Loucy (cell line): Measurements from ENCODE around the gene SCN4A.

Source experiments
- EZH2phosphoT487 ChIP-seq: fragments of 200-600 bp; IDR thresholded peaks from 2 replicates; pipeline ENCODE4 v1.6.1; 2018; ENCODE audit warnings: antibody characterized with exemption, mild to moderate bottlenecking, moderate library complexity, borderline replicate concordance
- TF ChIP-seq, protein P1 (sequence below): fragments of 200-600 bp; sonication (generic); conservative IDR thresholded peaks from 2 replicates; pipeline ENCODE4 v1.5.1; 2014; ENCODE audit warnings: mild to moderate bottlenecking, antibody characterized with exemption, low read length

DNA sequence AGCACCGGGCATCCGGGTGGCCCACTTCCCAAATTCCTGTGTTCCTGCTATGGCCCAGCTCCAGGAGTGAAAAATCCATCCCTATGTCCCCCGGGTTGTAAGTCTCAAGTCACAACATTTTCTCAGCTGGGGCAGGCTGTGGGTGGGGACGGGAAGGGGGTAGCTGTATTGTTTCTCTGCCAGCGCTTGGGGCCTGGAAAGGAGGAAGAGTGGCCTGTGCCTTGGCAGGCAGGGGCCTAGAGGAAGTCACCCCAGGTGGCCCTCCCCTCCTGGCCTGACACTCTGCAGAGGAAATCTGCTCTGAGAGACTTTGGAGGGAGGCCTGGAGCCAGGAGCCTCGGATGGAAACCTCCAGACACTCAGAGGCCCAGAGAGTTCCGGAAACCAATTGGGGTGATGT is 10.6 kb upstream of the SCN4A start:
- TF ChIP-seq, protein P1, sequence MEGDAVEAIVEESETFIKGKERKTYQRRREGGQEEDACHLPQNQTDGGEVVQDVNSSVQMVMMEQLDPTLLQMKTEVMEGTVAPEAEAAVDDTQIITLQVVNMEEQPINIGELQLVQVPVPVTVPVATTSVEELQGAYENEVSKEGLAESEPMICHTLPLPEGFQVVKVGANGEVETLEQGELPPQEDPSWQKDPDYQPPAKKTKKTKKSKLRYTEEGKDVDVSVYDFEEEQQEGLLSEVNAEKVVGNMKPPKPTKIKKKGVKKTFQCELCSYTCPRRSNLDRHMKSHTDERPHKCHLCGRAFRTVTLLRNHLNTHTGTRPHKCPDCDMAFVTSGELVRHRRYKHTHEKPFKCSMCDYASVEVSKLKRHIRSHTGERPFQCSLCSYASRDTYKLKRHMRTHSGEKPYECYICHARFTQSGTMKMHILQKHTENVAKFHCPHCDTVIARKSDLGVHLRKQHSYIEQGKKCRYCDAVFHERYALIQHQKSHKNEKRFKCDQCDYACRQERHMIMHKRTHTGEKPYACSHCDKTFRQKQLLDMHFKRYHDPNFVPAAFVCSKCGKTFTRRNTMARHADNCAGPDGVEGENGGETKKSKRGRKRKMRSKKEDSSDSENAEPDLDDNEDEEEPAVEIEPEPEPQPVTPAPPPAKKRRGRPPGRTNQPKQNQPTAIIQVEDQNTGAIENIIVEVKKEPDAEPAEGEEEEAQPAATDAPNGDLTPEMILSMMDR = no peak
- TF ChIP-seq EZH2phosphoT487 = no peak
